Fibroblast of villous mesenchyme (primary cell): ENCODE data around the gene PEX19. TPM values are rescaled to one million over a fixed set of nuclear protein-coding genes. Genes with fewer than 3 reads are reported as not detected.

ENCODE experiments used
- DNase-seq: peaks from one replicate; pipeline ENCODE4 v3.0.0-alpha.2; 2010; ENCODE audit warnings: low read depth
- H3K4me3 ChIP-seq: 2 replicates; pipeline ENCODE4 v1.5.1; 2011; ENCODE audit warnings: low read depth, mild to moderate bottlenecking, low read length
- total RNA-seq: library from RNA; depleted of rRNA; stranded (reverse); fragments of >200 nt; gene quantifications from 2 replicates; pipeline ENCODE4 v1.2.3, GENCODE V29; 2012
- TF ChIP-seq, protein P1 (sequence below): IDR thresholded peaks from 2 replicates; pipeline ENCODE4 v1.5.1; 2012; ENCODE audit warnings: low read depth, mild to moderate bottlenecking, low read length; ENCODE audit not compliant: insufficient read depth

The PEX19 gene
- total RNA-seq, 1 donor = 51.0 TPM

DNA sequence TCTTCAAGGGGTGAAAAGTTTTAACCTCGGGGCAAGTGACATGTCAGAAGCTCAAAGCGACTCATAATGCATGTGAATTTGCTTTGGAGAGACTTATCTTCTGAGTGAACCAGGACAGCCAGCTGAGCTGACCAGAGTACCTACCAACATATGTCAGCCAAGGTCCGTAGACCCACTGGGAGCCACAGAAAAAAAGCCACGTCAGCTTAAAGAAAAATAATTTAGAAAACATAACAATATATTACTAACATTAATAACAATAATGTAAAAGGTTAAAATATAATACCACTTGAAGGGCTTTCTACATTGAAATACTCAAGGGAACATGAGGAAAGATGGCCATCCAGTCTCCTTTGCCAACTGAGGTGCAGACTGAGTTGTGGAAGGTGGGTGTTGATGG is 6.9 kb downstream of the PEX19 start:
- DNase-seq = no peak
- no peak overlapping the region for H3K4me3 ChIP-seq
- TF ChIP-seq, protein P1, sequence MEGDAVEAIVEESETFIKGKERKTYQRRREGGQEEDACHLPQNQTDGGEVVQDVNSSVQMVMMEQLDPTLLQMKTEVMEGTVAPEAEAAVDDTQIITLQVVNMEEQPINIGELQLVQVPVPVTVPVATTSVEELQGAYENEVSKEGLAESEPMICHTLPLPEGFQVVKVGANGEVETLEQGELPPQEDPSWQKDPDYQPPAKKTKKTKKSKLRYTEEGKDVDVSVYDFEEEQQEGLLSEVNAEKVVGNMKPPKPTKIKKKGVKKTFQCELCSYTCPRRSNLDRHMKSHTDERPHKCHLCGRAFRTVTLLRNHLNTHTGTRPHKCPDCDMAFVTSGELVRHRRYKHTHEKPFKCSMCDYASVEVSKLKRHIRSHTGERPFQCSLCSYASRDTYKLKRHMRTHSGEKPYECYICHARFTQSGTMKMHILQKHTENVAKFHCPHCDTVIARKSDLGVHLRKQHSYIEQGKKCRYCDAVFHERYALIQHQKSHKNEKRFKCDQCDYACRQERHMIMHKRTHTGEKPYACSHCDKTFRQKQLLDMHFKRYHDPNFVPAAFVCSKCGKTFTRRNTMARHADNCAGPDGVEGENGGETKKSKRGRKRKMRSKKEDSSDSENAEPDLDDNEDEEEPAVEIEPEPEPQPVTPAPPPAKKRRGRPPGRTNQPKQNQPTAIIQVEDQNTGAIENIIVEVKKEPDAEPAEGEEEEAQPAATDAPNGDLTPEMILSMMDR = no peak

DNA sequence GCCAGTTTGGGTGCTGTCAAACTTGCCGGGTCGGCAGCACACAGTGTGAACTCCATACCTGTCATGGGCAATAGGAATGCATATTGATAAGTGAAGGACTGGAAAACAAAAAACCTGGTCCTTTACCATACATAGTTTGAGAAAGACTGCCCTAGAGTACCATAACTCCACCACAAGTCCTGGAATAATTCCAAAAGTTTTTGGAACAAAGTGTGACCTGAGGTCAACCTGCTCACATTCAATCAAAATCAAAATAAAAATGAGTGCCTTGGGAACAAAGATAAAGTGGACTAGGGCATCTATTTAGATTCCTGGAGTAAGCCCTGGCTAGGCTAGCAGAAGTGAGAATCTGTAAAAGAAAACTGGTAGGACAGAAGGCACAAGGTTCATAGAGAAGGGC is 7.6 kb downstream of the PEX19 start:
- H3K4me3 ChIP-seq = no peak overlapping the region
- TF ChIP-seq, protein P1 = no peak
- no peak for DNase-seq

DNA sequence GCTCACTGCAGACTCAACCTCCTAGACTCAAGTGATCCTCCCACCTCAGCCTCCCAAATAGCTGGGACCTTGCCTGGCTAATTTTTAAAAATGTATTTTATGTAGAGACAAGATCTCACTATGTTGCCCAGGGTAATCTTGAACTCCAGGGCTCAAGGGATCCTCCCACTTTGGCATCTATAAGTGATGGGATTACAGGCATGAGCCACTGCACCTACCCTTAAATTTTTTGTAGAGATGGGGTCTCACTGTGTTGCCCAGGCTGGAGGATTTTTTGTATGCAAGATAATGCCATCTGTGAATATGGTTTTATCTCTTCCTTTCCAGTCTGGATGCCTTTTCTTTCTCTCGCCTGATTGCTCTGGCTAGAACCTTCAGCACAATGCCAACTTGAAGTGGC is 13.9 kb downstream of the PEX19 start:
- TF ChIP-seq, protein P1 = no peak
- DNase-seq = no peak

DNA sequence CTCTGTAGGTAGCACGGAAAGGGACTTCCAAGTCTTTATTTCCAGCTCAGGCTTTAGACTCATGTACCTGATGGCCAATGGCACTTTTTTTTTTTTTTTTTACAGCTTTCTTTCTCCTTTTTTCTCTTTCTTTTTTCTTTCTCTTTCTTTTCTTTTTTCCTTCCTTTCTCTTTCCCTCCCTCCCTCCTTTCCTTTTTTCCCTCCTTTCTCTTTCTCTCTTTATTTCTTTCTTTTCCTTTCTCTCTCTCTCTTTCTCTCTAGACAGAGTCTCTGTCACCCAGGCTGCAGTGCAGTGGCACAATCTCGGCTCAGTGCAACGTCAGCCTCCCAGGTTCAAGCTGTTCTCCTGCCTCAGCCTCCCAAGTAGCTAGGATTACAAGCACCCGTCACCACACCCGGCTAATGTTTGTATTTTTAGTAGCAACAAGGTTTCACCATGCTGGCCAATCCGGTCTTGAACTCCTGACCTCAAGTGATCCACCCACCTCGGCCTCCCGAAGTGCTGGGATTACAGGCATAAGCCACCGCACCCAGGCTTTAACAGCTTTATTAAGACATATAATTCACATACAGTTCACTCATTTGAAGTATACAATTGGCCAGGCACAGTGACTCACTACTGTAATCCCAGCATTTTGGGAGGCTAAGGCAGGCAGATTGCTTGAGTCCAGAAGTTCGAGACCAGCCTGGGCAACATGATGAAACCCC is 17.5 kb downstream of the PEX19 start:
- DNase-seq = peak; percentile 28
- H3K4me3 ChIP-seq = no peak overlapping the region
- TF ChIP-seq, protein P1 = no peak

More for the DNA sequence above, 13.9 kb downstream of the PEX19 start:
- no peak overlapping the region for H3K4me3 ChIP-seq

DNA sequence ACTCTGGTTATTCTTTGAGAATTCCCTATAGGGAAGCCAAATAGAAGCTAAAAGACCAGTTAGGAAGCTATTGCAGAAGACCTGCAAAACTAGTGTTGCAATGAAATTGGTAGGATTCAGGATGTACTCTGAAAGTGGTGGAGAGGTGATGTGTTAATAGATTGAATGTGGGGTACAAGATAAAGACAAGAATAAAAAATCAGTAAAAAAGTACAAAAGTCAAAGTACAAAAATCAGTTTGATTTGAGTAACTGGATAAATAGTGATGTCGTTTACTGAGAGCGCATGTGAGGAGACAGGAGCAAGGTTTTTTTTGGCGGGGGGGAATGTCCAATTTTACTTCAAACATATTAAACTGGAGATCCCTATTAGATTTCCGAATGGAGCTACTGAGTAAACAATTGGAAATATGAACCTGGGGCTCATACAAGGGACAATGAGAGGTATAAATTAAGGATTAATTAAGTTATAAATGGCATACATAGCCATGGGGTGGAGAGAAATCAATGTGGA is 20.1 kb downstream of the PEX19 start:
- no peak for DNase-seq
- TF ChIP-seq, protein P1 = no peak
- no peak overlapping the region for H3K4me3 ChIP-seq

DNA sequence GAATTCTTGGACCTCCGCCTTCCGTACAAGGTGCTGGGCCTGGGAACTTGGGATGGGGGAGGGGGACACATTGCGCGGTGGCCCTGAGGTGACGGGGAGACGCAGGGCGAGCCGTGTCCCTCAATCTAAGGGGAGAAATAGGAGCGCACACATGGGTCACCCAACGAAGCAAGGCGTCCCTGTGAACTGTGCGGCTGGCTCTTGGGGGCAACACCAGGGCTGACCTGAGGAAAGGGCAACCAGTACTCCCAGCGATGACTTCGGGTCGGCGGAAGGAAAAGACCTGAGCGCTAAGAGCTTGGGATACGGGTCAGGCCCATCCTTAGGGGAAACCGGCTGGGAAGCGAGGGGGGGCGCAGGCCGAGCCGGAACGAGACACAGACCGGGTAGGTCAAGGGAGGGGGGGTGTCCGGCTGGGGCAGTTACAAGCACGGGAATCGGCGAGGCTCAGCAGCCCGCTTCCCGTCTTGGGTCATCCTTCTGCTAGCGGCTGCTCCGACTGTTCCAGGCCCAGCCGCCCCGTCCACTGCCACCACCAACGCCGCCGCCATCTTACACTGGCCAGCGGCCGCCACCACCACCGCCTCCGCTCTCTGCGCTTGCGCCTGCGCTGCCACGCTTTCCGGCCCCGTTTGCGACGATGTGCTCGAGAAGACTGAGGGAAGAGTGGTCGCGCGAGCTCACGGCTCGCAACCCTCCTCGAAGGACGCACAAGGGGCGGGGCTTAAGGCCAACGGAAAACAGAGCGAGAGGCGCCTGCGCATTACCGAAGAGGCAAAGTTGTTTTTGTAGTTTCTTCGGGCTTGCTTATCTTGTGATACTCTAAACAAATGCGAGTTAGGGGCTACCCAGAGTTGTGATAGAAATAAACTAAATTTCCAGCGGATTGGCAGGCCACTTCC is 22.8 kb downstream of the PEX19 start, which contains the start of gene DCAF8:
TSS of gene DCAF8 (minus strand) at position 657 of the 902 bp plus-strand sequence. CDS start 18,541 bp downstream, outside the sequence.
- peak within 1 kb of the TSS; percentile 100 for H3K4me3 ChIP-seq
- TF ChIP-seq, protein P1 = no peak
- peak; percentile 98 for DNase-seq
